Left hindlimb (tissue), 1 donor: ENCODE measurements around the gene C20orf202.
"Not testable (repeated sequence)": the region's sequence is repeated elsewhere in the genome, so short reads cannot be mapped to it uniquely, and the experiment has no call there.

Source experiments
- DNase-seq: peaks from one replicate; pipeline ENCODE4 v3.0.0-alpha.2; 2018

The C20orf202 gene

DNA sequence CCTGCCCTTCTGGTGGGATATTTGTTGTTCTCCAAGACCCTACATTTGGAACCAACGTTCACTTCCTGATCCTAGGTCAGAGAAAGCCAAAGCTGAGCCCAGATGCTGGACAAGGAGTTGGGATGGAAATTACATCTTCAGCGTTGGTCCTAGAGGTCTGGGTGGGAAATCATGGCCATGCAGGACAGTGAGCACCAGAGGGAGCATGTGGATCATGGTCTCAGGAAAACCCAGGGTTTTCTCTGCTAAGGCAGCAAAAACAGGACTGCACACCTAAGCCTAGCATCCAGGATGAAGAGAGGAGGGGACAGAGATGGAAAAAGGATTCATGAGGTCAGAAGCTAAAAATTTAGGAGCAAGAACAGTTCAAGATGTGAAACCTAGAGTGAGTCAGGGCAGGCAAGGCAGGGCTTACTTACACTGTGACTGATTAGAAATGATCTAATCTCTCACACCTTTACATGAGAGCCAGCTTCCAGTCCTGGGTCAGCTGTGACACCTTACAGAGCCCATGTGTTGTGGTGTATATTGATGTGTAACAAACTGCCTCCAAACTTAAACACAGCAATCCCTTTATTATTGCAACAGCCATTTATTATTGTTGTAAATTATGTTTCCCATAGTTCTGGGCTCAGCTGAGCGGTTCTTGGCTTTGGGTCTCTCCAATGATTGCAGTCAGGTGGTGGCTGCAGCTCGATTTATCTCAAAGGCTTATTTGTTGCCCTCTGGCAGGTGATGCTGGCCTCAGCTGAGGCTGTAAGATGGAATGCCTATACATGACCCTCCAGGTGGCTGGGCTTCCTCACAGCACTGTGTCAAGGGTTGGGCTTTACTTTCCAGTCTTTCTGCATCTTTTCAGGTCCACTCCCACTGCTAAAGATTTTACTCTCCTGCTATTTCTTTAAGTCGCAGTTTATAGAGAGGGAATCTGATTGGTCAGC lies 6.5 kb downstream of the C20orf202 start:
- DNase-seq, result no peak

DNA sequence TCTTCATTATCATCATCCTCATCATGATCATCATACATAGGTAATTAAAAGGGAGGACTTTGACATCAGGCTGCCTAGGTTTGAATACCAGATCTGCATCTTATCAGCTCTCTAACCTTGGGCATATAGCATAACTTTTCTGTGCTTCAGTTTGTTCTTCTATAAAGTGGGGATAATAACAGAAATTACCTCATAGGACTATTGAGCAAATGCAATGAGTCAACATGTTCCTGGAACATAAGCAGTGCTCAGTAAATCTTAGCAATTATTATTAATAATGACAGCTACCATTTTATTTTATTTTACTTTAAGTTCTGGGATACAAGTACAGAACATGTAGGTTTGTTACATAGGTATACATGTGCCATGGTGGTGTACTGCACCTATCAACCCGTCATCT lies 7.2 kb downstream of the C20orf202 start:
- DNase-seq, result no peak

DNA sequence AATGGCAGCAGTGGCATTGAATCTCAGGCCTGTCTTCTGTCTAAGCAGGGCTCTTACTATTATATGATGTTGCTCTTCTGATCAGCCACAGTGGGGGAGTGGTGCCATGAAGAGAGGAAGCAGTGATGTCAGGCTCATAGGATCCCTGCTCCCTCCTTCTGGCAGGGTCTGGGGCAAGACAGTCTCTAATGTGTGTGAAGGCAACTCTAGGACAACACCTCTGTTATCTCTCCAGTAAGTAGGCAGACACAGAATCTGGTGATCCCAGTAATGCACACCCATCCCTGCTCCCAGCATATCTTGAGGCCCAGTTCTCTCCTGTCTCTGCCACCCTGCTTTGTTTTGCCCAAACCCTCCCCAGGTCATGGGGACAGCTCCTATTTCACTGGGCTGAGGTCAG lies 8.8 kb downstream of the C20orf202 start:
- no peak for DNase-seq

DNA sequence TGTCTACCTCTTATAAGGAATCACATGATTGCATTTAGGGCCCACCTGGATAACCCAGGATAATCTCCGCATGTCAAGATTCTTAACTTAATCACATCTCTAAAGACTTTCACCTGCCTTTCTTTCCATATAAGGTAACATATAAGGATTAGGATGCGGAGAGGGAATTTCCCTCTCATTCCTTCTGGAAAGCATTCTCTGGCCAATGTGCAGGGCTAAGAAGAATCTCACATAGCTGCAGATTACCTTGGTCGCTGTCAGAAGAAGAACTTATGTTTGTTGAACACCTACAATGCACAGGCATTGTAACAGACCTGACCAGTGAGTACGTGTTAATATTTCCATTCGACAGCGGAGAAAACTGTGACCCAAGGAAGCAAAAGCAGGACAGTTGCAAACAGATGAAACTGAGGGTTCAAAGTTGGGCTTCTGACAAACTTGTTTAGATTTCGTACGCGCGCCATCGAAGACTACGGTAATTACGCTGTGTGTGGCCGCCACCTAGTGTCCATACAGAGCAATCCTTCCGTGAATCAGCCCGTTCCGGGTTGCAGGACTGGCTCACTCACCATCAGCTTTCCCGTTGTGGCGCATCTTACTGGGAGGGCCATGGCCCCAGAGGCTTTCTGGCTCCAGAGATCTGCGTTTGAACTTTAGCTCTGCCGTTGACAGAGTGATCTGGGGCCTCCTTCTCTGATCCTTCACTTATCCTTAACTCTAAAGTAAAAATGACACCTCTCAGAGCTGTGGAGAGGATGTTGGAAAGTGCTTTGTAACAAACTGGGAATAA lies 9.5 kb downstream of the C20orf202 start:
- peak; percentile 51 for DNase-seq

DNA sequence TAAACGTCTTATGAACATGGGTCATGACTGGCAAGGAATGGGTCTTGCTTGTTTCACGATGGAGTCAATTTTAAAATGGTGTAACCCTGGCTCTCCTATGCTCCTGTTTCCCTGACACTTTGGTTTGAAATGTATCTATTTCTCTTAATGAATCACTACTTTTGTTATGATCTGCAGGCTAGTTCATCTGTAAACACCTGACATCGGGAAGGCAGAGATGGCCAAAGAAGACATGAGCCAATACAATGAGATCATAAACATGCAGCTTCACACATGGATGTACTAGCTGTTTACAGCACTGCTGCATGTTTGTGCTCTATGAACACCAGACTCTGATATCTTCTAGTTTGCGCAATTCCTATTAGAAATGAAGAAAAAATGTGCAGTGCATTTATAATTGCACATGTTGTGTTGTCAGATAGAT lies 11.6 kb downstream of the C20orf202 start:
- DNase-seq, result no peak

DNA sequence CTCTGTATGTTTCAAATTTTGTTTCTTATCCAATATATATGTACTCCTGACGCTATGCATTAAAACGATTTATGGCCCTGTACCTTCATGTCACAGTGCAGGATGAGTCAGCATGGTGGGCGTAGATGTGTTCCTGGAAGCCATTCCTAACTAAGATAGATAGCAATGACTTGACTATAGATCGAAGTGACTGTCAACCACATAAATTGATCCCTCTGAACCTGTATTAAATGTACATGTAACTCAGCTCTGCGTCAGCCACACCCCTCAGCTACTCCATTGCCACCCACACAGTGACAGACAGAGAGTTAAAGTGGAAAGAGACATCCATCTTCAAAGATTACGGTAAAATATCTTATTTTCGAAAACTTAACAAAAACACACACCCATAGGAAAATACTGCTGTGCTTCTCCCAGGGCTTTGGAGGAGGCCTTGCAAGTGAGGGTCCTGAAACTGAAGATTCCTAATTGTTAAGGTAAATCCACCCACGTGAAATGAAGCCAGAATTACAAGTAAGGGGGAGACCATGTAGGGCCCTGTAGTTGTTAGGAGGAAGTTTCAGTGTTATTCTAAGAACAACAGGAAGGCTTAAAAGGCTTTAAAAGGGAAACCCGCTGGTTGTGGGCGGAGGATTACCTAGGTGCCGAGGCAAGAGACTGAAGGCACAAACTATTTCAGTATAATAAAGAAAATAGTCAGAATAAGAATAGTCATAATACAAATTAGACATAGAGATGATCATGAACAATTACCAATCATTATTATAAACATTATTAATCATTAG lies 12.3 kb downstream of the C20orf202 start:
- DNase-seq, result no peak

DNA sequence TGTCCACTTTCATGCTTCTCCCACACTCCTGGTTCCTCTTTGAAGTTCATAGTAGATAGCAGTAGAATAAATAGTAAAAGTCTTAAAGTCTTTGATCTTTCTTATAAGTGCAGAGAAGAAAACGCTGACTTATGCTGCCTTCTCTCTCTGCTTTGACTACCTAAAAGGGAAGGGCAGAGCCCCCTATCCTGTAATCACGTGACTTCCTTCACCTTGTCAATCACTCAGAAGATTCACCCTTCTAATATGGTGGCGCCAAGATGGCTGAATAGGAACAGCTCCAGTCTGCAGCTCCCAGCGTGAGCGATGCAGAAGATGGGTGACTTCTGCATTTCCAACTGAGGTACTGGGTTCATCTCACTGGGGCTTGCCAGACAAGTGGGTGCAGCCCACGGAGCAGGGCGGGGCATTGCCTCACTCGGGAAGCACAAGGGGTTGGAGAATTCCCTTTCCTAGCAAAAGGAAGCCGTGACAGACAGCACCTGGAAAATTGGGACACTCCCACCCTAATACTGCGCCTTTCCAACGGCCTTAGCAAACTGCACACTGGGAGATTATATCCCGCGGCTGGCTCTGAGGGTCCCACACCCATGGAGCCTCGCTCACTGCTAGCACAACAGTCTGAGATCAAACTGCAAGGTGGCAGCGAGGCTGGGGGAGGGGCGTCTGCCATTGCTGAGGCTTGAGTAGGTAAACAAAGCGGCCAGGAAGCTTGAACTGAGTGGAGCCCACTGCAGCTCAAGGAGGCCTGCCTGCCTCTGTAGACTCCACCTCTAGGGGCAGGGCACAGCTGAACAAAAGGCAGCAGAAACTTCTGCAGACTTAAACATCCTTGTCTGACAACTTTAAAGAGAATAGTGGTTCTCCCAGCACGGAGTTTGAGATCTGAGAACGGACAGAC lies 13.5 kb downstream of the C20orf202 start:
- not testable (repeated sequence) for DNase-seq

DNA sequence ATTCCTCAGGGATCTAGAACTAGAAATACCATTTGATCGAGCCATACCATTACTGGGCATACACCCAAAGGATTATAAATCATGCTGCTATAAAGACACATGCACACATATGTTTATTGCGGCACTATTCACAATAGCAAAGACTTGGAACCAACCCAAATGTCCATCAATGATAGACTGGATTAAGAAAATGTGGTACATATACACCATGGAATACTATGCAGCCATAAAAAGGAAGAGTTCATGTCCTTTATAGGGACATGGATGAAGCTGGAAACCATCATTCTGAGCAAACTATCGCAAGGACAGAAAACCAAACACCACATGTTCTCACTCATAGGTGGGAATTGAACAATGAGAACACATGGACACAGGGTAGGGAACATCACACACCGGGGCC lies 19.5 kb downstream of the C20orf202 start:
- DNase-seq, result not testable (repeated sequence)

DNA sequence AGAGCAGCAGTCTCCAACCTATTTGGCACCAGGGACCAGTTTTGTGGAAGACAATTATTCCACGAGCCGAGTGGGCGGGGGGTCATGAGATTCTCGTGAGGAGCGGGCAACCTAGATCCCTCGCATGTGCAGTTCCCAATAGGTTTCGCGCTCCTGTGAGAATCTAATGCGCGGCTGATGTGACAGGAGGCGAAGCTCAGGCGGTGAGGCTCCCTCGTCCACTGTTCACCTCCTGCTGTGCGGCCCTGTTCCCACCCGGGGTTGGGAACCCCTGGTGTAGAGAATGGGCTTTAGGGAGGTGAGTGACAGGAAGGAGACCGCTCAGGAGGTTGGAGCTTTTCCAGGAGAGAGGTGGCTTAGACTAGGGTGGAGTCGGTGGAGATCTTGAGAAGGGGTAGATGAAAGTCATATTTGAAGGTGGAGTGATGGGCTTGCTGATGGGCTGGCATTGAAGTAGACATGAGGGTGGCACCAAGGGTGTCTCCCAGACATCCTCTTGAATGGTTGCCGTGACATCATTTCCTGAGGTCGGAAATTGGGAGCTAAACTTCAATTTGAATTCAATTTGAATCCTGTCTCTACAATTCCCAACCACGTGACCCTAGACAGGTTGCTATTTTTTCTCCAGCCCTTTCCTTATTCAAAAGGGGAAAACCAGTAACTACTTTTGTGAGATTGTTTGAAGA lies 21.1 kb downstream of the C20orf202 start:
- no peak for DNase-seq

DNA sequence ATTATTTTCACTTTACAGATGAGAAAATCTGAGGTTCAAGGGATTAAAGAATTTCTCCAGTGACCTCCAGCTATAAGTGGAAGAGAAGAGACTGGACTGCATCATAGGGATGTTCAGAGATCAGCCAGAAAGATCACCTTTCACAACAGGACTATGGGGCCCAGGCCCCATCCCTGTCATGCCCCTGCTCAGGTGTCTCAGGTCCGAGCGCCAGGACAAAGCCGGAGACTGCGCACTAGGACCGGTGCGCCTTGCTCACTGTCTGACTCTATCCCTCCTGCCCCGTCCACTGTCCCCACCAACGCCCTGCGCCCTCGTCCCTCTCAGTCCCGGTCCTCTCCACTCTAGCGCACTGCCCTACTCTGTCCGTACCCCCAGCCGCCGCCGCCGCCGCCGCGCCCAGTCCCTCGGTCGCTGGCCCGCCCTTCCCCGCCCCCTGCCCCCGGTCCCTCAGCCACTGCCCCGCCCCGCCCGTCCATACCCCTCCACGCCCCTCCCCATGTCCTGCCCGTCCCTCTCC lies 22.1 kb downstream of the C20orf202 start:
- DNase-seq, result no peak

DNA sequence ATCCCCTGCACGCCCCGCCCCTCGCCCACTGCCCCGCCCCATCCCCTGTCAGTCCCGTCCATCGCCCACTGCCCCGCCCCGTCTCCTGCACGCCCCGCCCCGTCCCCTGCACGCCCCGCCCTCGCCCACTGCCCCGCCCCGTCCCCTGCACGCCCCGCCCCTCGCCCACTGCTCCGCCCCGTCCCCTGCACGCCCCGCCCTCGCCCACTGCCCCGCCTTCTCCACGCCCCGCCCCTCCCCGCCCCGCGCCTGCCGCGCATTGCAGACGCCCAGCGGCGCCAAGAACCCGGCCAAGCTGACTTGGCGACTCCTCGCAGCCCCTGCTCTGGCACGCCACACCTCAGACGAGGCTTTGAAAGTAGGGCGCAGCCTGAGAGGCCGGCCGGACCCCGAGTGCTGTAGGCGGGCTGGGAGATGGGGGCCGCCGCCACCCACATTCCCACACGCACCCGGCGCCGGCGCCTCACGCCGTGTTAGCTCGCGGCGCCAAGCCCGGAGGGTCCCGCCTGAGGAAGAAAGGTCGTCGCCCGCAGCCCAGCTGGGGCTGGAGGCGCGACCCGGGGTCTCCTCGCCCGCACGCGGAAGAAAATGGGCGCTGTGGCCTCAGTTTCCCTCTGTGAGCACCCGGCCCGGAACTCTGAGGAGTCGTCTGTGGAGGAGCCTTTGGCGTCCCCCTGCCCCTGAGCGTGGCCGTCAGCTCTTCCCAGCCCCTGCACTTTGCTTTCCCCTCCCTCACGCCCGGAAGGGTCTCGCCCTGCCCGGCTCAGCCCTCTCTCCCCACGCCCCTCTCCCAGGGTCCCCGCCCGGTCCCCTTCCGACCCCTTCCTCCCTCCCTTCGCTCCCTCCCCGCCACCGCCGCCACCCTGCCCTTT lies 22.8 kb downstream of the C20orf202 start, which contains the start of gene RAD21L1:
RAD21L1 (plus strand) TSS at position 262 of the 872 bp plus-strand sequence. CDS start 2,410 bp downstream, outside the sequence.
- peak; percentile 86 for DNase-seq

DNA sequence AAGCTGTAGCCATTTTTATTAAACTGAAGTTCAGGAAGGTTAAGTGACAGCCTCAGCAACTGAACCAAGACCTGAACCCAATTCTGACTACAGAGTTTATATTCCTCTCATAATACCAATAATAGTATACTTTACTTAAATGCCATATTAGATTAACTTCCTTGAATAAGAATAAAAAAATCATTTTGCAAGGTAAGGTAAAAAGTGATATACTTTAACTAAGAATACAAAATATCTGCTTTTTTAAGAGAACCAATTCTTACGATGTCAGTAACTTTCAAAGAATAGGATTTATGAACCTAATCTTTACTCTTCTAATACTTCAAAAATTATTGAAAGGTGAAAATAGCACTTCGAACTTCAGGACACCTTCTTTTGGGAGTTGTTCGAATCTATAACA lies 26.3 kb downstream of the C20orf202 start:
- no peak for DNase-seq

DNA sequence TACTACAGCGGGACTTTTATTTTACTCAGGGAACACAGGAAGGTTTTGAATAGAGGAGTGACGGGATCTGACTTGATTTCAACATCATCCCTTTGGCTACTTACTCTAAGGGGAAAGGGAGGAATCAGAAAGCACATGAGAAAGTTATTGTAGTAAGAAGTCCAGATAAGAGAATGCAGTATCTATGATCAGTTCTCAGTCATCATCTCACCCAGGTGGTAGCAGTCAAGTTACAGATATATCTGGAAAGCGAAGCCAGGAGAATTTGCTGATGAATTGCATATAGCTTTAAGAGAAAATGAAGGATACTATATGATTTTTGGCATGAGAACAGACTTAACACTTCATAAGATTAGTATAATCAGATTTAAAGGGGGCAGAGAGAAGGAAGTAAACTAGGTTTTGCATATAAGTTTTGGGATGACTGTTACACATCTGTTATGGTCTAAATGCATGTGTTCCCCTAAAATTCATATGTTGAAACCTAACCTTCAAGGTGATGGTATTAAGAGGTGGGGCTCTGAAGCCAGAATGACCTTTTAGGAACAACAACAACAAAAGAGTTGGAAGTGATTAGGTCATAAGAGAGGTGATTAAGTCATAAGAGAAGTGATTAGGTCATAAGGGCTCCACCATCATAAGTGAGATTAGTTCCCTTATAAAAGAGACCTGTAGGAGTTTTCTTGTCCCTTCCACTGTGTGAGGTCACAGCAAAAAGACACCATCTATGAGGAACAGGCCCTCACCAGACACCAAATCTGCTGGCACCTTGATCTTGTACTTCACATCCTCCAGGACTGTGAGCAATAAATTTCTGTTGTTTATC lies 29.2 kb downstream of the C20orf202 start:
- DNase-seq, result no peak

DNA sequence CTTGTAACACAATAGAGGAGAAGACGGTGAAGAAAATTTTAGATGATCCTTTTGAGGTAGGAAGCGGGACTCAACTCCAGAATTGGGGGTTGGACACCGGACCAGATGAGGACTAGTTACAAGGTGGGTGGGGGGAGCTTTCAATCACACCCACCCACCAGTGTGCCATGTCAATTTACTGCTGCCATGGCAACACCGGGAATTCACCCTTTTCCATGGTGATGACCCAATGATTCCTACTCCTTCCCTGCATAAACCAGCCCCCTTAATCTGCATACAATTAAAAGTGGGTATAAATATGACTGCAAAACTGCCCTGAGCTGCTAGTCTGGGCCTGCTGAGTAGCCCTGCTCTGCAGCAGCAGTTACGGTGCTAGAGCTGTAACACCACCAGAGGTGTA lies 37.3 kb downstream of the C20orf202 start:
- no peak for DNase-seq

DNA sequence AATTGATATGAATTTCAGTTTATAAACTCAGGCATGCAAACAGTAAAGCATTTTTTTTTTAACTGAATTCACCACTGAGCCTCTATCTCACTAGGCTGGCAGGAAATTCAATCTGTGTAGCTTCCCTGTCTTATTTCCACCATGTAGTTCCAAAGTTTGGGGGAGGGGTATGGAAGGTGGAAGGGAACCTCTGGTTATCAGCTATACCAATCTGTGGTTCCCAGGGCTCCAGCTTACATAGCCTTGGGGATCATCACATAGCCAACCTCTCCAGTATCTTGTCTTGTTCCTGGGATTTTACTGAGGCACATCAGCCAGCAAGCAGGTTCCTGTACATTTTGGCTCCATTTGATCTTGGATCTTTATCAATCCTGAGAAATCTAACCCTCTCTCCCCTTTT lies 38.2 kb downstream of the C20orf202 start:
- no peak for DNase-seq

DNA sequence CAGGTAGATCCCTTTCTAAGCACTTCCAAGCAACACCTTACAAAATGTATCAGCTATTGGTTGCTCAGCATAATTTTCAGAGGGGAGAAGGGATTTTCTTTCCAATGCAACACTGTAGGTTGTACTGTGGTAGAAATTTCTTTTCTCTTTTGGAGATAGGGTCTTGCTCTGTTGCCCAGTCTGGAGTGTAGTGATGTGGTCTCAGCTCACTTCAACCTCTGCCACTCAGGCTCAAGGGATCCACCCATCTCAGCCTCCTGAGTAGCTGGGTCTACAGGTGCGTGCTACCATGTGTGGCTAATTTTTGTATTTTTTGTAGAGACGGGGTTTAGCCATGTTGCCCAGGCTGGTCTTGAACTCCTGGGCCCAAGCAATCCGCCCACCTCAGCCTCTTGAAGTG lies 38.8 kb downstream of the C20orf202 start:
- no peak for DNase-seq

DNA sequence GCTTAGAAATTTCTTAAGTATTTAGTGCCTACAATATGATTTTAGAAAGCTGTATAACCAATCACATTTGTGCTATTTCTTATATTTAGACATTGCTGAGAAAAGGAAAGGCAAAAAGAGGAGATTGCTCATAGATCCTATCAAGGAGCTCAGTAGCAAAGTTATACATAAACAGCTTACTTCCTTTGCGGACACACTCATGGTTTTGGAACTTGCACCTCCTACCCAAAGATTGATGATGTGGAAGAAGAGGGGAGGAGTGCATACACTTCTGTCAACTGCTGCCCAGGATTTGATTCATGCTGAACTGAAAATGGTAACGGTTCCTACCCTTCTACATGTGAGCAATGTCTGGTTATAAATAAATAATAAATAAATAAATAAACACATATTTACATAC lies 39.3 kb downstream of the C20orf202 start:
- no peak for DNase-seq

DNA sequence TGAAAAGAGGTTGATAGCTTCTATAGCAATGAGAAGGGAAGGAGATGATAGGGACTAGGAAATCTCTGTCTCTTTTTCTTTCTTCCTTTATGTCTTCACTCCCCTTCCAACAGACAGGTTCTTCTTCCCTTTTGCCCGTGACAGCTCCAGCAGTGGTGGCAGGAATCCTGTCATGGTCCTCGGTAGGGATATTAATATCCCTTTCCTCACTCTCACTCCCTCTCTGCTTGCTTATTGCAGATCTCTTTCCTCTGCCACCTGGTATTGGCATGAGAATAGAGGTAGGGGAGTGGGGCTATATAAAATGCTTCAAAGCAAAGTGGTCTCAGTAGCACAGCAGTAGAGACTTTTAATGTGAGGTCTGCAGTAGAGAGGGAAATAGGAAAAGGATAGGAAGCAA lies 42.3 kb downstream of the C20orf202 start:
- DNase-seq, result no peak

DNA sequence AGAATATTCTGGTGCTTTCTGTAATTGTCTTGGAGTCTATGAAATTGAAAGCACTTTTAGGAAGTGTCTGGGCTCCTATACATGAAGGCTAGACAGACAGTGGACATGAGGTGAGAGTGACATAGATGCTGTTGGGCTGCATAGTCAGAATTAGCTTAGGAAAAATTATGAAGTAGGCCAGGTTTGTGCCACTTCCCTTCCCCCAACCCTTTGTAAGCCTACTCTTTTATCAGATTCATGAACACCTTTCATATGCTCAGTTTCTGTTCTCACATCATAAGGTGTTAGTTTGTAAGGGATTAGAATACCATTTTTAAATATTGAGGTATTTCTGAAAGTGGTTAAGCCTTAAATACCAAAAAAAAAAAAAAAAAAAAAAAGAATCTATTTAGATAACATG lies 44.4 kb downstream of the C20orf202 start:
- no peak for DNase-seq
